Measurements from ENCODE around the gene PCSK7.

PCSK7 gene

GRCh38 chr11:117229931-117230285, 2.0 kb downstream of the PCSK7 start:
- H3K36me3 ChIP-seq (ENCODE audit: insufficient read depth, low read length): peaks cover 20% of the 10 kb centered on the region; the same call in 1 of the 2 replicates
- H3K9ac ChIP-seq (ENCODE audit: low read depth, low read length, poor library complexity, severe bottlenecking): peak overlapping the region; percentile 92
- H3K79me2 ChIP-seq (ENCODE audit: insufficient read depth, low read length): peaks cover 42% of the 10 kb centered on the region
- H2AFZ ChIP-seq (ENCODE audit: low read length): no peak overlapping the region
- H3K9me2 ChIP-seq (replicated peaks; ENCODE audit: low read depth, low read length): no peaks in the 10 kb centered on the region
- no peaks in the 10 kb centered on the region for H3K27me3 ChIP-seq (ENCODE audit: insufficient read depth, low read length, poor library complexity, severe bottlenecking)
- H3K4me1 ChIP-seq (ENCODE audit: insufficient read depth, low read length, poor library complexity, severe bottlenecking): peaks cover 29% of the 10 kb centered on the region
- no peaks in the 10 kb centered on the region for H3F3A ChIP-seq (ENCODE audit: low read depth)
- no peaks in the 10 kb centered on the region for H4K20me1 ChIP-seq (ENCODE audit: insufficient read depth, low read length, poor library complexity, severe bottlenecking)
- TF ChIP-seq EZH2phosphoT487 (IDR thresholded peaks at IDR 0.05; ENCODE audit: borderline replicate concordance) (no peak), CTCF (conservative IDR thresholded peaks at IDR 0.05; ENCODE audit: low read length) (no peak)
- H3K9me3 ChIP-seq (ENCODE audit: insufficient read depth, low read depth, low read length): no peaks in the 10 kb centered on the region
- H3K4me3 ChIP-seq (ENCODE audit: low read length, poor library complexity, severe bottlenecking): peak overlapping the region; percentile 97
- H3K4me2 ChIP-seq (ENCODE audit: low read depth, low read length, poor library complexity, severe bottlenecking): peak overlapping the region; percentile 92

- Histone ChIP-seq H3K4me3 (ENCODE audit: low read length, poor library complexity, severe bottlenecking) (peak overlapping the region; percentile 97), H3K36me3 (ENCODE audit: insufficient read depth, low read length) (peaks cover 20% of the 10 kb centered on the region; the same call in 1 of the 2 replicates), H2AFZ (ENCODE audit: low read length) (no peak overlapping the region), H3K4me1 (ENCODE audit: insufficient read depth, low read length, poor library complexity, severe bottlenecking) (peaks cover 28% of the 10 kb centered on the region), H3K4me2 (ENCODE audit: low read depth, low read length, poor library complexity, severe bottlenecking) (peak overlapping the region; percentile 92), H4K20me1 (ENCODE audit: insufficient read depth, low read length, poor library complexity, severe bottlenecking) (no peaks in the 10 kb centered on the region), H3K79me2 (ENCODE audit: insufficient read depth, low read length) (peaks cover 42% of the 10 kb centered on the region), H3K9me2 (replicated peaks; ENCODE audit: low read depth, low read length) (no peaks in the 10 kb centered on the region), H3K9ac (ENCODE audit: low read depth, low read length, poor library complexity, severe bottlenecking) (no peak overlapping the region), H3K9me3 (ENCODE audit: insufficient read depth, low read depth, low read length) (no peaks in the 10 kb centered on the region), H3K27me3 (ENCODE audit: insufficient read depth, low read length, poor library complexity, severe bottlenecking) (no peaks in the 10 kb centered on the region), H3F3A (ENCODE audit: low read depth) (no peaks in the 10 kb centered on the region)
- TF ChIP-seq CTCF (conservative IDR thresholded peaks at IDR 0.05; ENCODE audit: low read length): no peak
- no peak for TF ChIP-seq EZH2phosphoT487 (IDR thresholded peaks at IDR 0.05; ENCODE audit: borderline replicate concordance)
These were observed 2.5 kb downstream of the PCSK7 start for GRCh38 chr11:117229411-117229810.

GRCh38 chr11:117228091-117228490, 3.8 kb downstream of the PCSK7 start:
- TF ChIP-seq CTCF (conservative IDR thresholded peaks at IDR 0.05; ENCODE audit: low read length) (no peak), EZH2phosphoT487 (IDR thresholded peaks at IDR 0.05; ENCODE audit: borderline replicate concordance) (no peak)
- Histone ChIP-seq H3K4me2 (ENCODE audit: low read depth, low read length, poor library complexity, severe bottlenecking) (no peak overlapping the region), H3K4me1 (ENCODE audit: insufficient read depth, low read length, poor library complexity, severe bottlenecking) (peaks cover 20% of the 10 kb centered on the region), H3K27me3 (ENCODE audit: insufficient read depth, low read length, poor library complexity, severe bottlenecking) (no peaks in the 10 kb centered on the region), H3K9ac (ENCODE audit: low read depth, low read length, poor library complexity, severe bottlenecking) (no peak overlapping the region), H2AFZ (ENCODE audit: low read length) (no peak overlapping the region), H3K4me3 (ENCODE audit: low read length, poor library complexity, severe bottlenecking) (no peak overlapping the region), H3F3A (ENCODE audit: low read depth) (no peaks in the 10 kb centered on the region), H3K36me3 (ENCODE audit: insufficient read depth, low read length) (peaks cover 29% of the 10 kb centered on the region; the same call in 1 of the 2 replicates), H3K79me2 (ENCODE audit: insufficient read depth, low read length) (peaks cover 34% of the 10 kb centered on the region), H3K9me2 (replicated peaks; ENCODE audit: low read depth, low read length) (no peaks in the 10 kb centered on the region), H3K9me3 (ENCODE audit: insufficient read depth, low read depth, low read length) (no peaks in the 10 kb centered on the region), H4K20me1 (ENCODE audit: insufficient read depth, low read length, poor library complexity, severe bottlenecking) (no peaks in the 10 kb centered on the region)

Measured in Loucy (cell line).